HepG2 (cell line): ENCODE measurements around the gene SVBP. TPM values are rescaled to one million over a fixed set of nuclear protein-coding genes. Genes with fewer than 3 reads are reported as not detected.

Experiments used
- ARID5B ChIP-seq: IDR thresholded peaks from 2 replicates; pipeline ENCODE4 v1.4.0; 2020; ENCODE audit warnings: mild to moderate bottlenecking, missing genetic modification reagents
- ASH2L ChIP-seq: fragments of 300-600, 200-600 bp; sonication (generic); IDR thresholded peaks from 2 replicates; pipeline ENCODE4 v1.7.0; 2017; ENCODE audit warnings: low read depth, mild to moderate bottlenecking, moderate library complexity, mixed read lengths, low read length; ENCODE audit not compliant: insufficient read length
- BHLHE40 ChIP-seq: IDR thresholded peaks from 2 replicates; pipeline ENCODE4 v1.6.1; 2011; ENCODE audit warnings: low read length, improper control_type of control experiment
- DNMT1 ChIP-seq: sonication (generic); formaldehyde crosslinking; IDR thresholded peaks from 2 replicates; pipeline ENCODE4 v1.5.1; 2020; ENCODE audit warnings: mild to moderate bottlenecking, missing genetic modification reagents
- ELF4 ChIP-seq: sonication (generic); formaldehyde crosslinking; IDR thresholded peaks from 2 replicates; pipeline ENCODE4 v1.5.0; 2020; ENCODE audit warnings: missing genetic modification reagents, mild to moderate bottlenecking, moderate library complexity, borderline replicate concordance
- HMGXB4 ChIP-seq, 2 experiments: sonication (generic) in 1 of 2; formaldehyde crosslinking in 1 of 2; IDR thresholded peaks; 2 replicates each; pipeline versions ENCODE4 v1.4.0 to v1.6.1; 2018 to 2020; ENCODE audit warnings: missing genetic modification reagents in 2 of 2, borderline replicate concordance in 1 of 2, low read depth in 1 of 2, mild to moderate bottlenecking in 1 of 2, missing biosample characterization in 1 of 2
- POGK ChIP-seq: sonication (generic); formaldehyde crosslinking; conservative IDR thresholded peaks from 2 replicates; pipeline ENCODE4 v1.8.0; 2022; ENCODE audit warnings: mild to moderate bottlenecking, moderate library complexity, missing genetic modification reagents
- TRIM22 ChIP-seq: fragments of 450-650 bp; IDR thresholded peaks from 2 replicates; pipeline ENCODE4 v1.6.1; 2017
- YEATS2 ChIP-seq: sonication (generic); formaldehyde crosslinking; IDR thresholded peaks from 2 replicates; pipeline ENCODE4 v1.4.0; 2020; ENCODE audit warnings: missing genetic modification reagents, borderline replicate concordance
- ZBTB25 ChIP-seq: IDR thresholded peaks from 2 replicates; pipeline ENCODE4 v1.6.1; 2018; ENCODE audit warnings: missing genetic modification reagents
- ZBTB34 ChIP-seq: sonication (generic); formaldehyde crosslinking; IDR thresholded peaks from 2 replicates; pipeline ENCODE4 v1.8.0; 2022; ENCODE audit warnings: mild to moderate bottlenecking, missing genetic modification reagents
- ZBTB44 ChIP-seq: sonication (generic); formaldehyde crosslinking; IDR thresholded peaks from 2 replicates; pipeline ENCODE4 v1.4.0; 2020; ENCODE audit warnings: missing genetic modification reagents
- ZNF235 ChIP-seq: sonication (generic); formaldehyde crosslinking; IDR thresholded peaks from 2 replicates; pipeline ENCODE4 v1.8.1; 2023; ENCODE audit warnings: mild to moderate bottlenecking, missing genetic modification reagents, borderline replicate concordance
- polyA plus RNA-seq, 8 experiments: library from polyadenylated mRNA; depleted of rRNA in 3 of 8; stranded (reverse) in 7 of 8; unstranded in 1 of 8; fragments of >200 nt; fragmentation: Illumina TruSeq in 4 of 8; extraction: Trizol in 4 of 8; gene quantifications; 2 replicates each; pipeline versions ENCODE4 v1.2.1 to v1.2.3, GENCODE V29; 2011 to 2016; ENCODE audit warnings: low read depth in 4 of 8, missing spikeins in 1 of 8, mixed read lengths in 1 of 8; ENCODE audit not compliant: insufficient read depth in 1 of 8
- total RNA-seq, 5 experiments: library from RNA; depleted of rRNA; stranded (reverse); fragments of >200 nt; fragmentation: Illumina TruSeq; extraction: Trizol; gene quantifications; 2 replicates each; pipeline ENCODE4 v1.2.3, GENCODE V29; 2016; ENCODE audit warnings: low read depth in 1 of 5

Gene SVBP
- total and polyA plus RNA-seq, 2 of the 13 experiments (the other 11 are each of a cell fraction or from before 2014, with no cell fraction given) = 28.8 to 48.2 TPM

- TF ChIP-seq ZBTB44 (CRISPR knock-in tag) = no peak
- 0 out of 4 replicates have a peak, but pooled peaks of 1 of the 2 experiments have one; percentile 7 for TF ChIP-seq HMGXB4 (CRISPR knock-in tag; IDR thresholded peaks at IDR 0.05; ENCODE audit: borderline replicate concordance in 1 of 2, low read depth in 1 of 2)
- no peak for TF ChIP-seq ZBTB34
- TF ChIP-seq ZNF235 = peak; percentile 15; the same call in 1 of the 2 replicates
- 0 out of 2 replicates have a peak, but pooled peaks have one; percentile 1 for TF ChIP-seq ARID5B (CRISPR knock-in tag)
- TF ChIP-seq ASH2L = peak; percentile 5
- TF ChIP-seq ZBTB25 (CRISPR knock-in tag) = no peak
- TF ChIP-seq POGK (CRISPR knock-in tag) = peak; percentile 7; the same call in 1 of the 2 replicates
- no peak for TF ChIP-seq DNMT1 (CRISPR knock-in tag)
- TF ChIP-seq BHLHE40 = no peak
- 0 out of 2 replicates have a peak, but pooled peaks have one; percentile 27 for TF ChIP-seq YEATS2 (CRISPR knock-in tag)
- TF ChIP-seq ELF4 (CRISPR knock-in tag) = no peak
- no peak for TF ChIP-seq TRIM22
- TF ChIP-seq, all 625 proteins: peak for 8
Observed at GRCh38 chr1:42817440-42817767, 207 bp upstream of the SVBP start (continued).
